SU-DHL-6 (cell line): ENCODE data around the gene PRRT4.

Experiments
- H2AFZ ChIP-seq: fragments of 200-600 bp; sonication (generic); 2 replicates; pipeline ENCODE4 v1.6.1; 2014; ENCODE audit warnings: low read depth, mild to moderate bottlenecking, moderate library complexity, mixed read lengths, antibody characterized with exemption, low read length; ENCODE audit not compliant: severe bottlenecking
- H3F3A ChIP-seq: fragments of 200-600 bp; shearing (Covaris generic); 2 replicates; pipeline ENCODE4 v1.6.0; 2016; ENCODE audit warnings: antibody characterized with exemption, mild to moderate bottlenecking; ENCODE audit not compliant: insufficient read depth
- H3K27ac ChIP-seq: fragments of 200-600 bp; sonication (generic); 2 replicates; pipeline ENCODE4 v1.5.1; 2016; ENCODE audit warnings: low read depth, mild to moderate bottlenecking, low read length, moderate library complexity, mixed read lengths
- H3K27me3 ChIP-seq: fragments of 200-600 bp; sonication (generic), shearing (Covaris generic); 2 replicates; pipeline ENCODE4 v1.6.0; 2014; ENCODE audit warnings: mild to moderate bottlenecking, low read length
- H3K36me3 ChIP-seq: fragments of 200-600 bp; sonication (generic); 2 replicates; pipeline ENCODE4 v1.6.1; 2014; ENCODE audit warnings: mild to moderate bottlenecking, low read length, mixed read lengths
- H3K4me2 ChIP-seq: fragments of 300-600, 200-600 bp; shearing (Covaris generic), sonication (generic); 2 replicates; pipeline ENCODE4 v1.6.0; 2014; ENCODE audit warnings: low read length, low read depth, mild to moderate bottlenecking; ENCODE audit not compliant: poor library complexity, severe bottlenecking
- H3K4me3 ChIP-seq: fragments of 200-600 bp; sonication (generic); 2 replicates; pipeline ENCODE4 v1.5.1; 2014; ENCODE audit warnings: antibody characterized with exemption, low read length, mild to moderate bottlenecking, mixed read lengths; ENCODE audit not compliant: insufficient read depth, poor library complexity, severe bottlenecking
- H3K79me2 ChIP-seq: fragments of 200-600 bp; sonication (generic); 2 replicates; pipeline ENCODE4 v1.6.1; 2014; ENCODE audit warnings: mild to moderate bottlenecking, low read length, moderate library complexity; ENCODE audit not compliant: insufficient read depth
- H3K9ac ChIP-seq: fragments of 200-600 bp; sonication (generic); 2 replicates; pipeline ENCODE4 v1.7.0; 2014; ENCODE audit warnings: mild to moderate bottlenecking, low read length
- H3K9me2 ChIP-seq: fragments of 200-600 bp; sonication (generic); replicated peaks from 2 replicates; pipeline ENCODE4 v1.6.1; 2014; ENCODE audit warnings: low read length; ENCODE audit not compliant: insufficient read depth
- H3K9me3 ChIP-seq: fragments of 200-600 bp; sonication (generic); 2 replicates; pipeline ENCODE4 v1.6.1; 2014; ENCODE audit warnings: low read length, mixed read lengths; ENCODE audit not compliant: insufficient read depth
- H4K20me1 ChIP-seq: fragments of 200-600 bp; sonication (generic); 2 replicates; pipeline ENCODE4 v1.6.1; 2014; ENCODE audit warnings: low read depth, mild to moderate bottlenecking, antibody characterized with exemption, low read length, moderate library complexity, mixed read lengths
- CTCF ChIP-seq: fragments of 200-600 bp; sonication (generic); IDR thresholded peaks from one replicate; pipeline ENCODE4 v1.5.1; 2017; ENCODE audit warnings: antibody characterized with exemption, mild to moderate bottlenecking, low read length, moderate library complexity; ENCODE audit not compliant: insufficient read depth, poor library complexity, severe bottlenecking
- EZH2phosphoT487 ChIP-seq: fragments of 200-600 bp; sonication (generic), shearing (Covaris generic); conservative IDR thresholded peaks from 2 replicates; pipeline ENCODE4 v1.6.1; 2018; ENCODE audit warnings: mild to moderate bottlenecking, antibody characterized with exemption, low read length, moderate library complexity, mixed read lengths

Gene PRRT4

GRCh38 chr7:128353610-128354009 lies 7.9 kb downstream of the PRRT4 start:
- no peak overlapping the region for H3K4me2 ChIP-seq
- no peaks in the 10 kb centered on the region for H3K9me3 ChIP-seq
- no peaks in the 10 kb centered on the region for H3K36me3 ChIP-seq
- no peaks in the 10 kb centered on the region for H3F3A ChIP-seq
- no peak overlapping the region for H3K9ac ChIP-seq
- H3K4me3 ChIP-seq: no peak overlapping the region
- no peaks in the 10 kb centered on the region for H3K9me2 ChIP-seq
- no peaks in the 10 kb centered on the region for H3K79me2 ChIP-seq
- H2AFZ ChIP-seq: no peak overlapping the region
- TF ChIP-seq EZH2phosphoT487 (no peak), CTCF (no peak)
- no peak overlapping the region for H3K27ac ChIP-seq
- H3K27me3 ChIP-seq: no peaks in the 10 kb centered on the region
- no peaks in the 10 kb centered on the region for H4K20me1 ChIP-seq

- H3K36me3 ChIP-seq: no peaks in the 10 kb centered on the region
- H3K4me3 ChIP-seq: no peak overlapping the region
- no peak overlapping the region for H2AFZ ChIP-seq
- H3K27me3 ChIP-seq: no peaks in the 10 kb centered on the region
- H3K9me2 ChIP-seq: no peaks in the 10 kb centered on the region
- H3K4me2 ChIP-seq: no peak overlapping the region
- H3K79me2 ChIP-seq: no peaks in the 10 kb centered on the region
- H3K9ac ChIP-seq: no peak overlapping the region
- no peaks in the 10 kb centered on the region for H3K9me3 ChIP-seq
- H3K27ac ChIP-seq: no peak overlapping the region
- no peaks in the 10 kb centered on the region for H3F3A ChIP-seq
- H4K20me1 ChIP-seq: no peaks in the 10 kb centered on the region
- no peak for TF ChIP-seq CTCF
- TF ChIP-seq EZH2phosphoT487: no peak
Measured at GRCh38 chr7:128353189-128353588, 8.3 kb downstream of the PRRT4 start.

- TF ChIP-seq CTCF: no peak
- no peak for TF ChIP-seq EZH2phosphoT487
- H3F3A ChIP-seq: no peaks in the 10 kb centered on the region
Measured at GRCh38 chr7:128352636-128353035, 8.9 kb downstream of the PRRT4 start.

More at GRCh38 chr7:128352636-128353035, 8.9 kb downstream of the PRRT4 start:
- no peak overlapping the region for H3K4me2 ChIP-seq
- H3K9me3 ChIP-seq: no peaks in the 10 kb centered on the region
- H2AFZ ChIP-seq: no peak overlapping the region
- H3K9ac ChIP-seq: no peak overlapping the region
- no peaks in the 10 kb centered on the region for H3K36me3 ChIP-seq
- H3K27me3 ChIP-seq: no peaks in the 10 kb centered on the region
- no peak overlapping the region for H3K4me3 ChIP-seq
- no peak overlapping the region for H3K27ac ChIP-seq
- no peaks in the 10 kb centered on the region for H3K79me2 ChIP-seq
- no peaks in the 10 kb centered on the region for H3K9me2 ChIP-seq
- no peaks in the 10 kb centered on the region for H4K20me1 ChIP-seq
